BE2C (cell line): Measurements from ENCODE around the gene SUSD3.

ENCODE experiments used
- DNase-seq: peaks from one replicate; pipeline ENCODE4 v3.0.0-alpha.2; 2020
- H3K27me3 ChIP-seq: fragments of 250-450 bp; sonication (Bioruptor Pico); 2 replicates; pipeline ENCODE4 v1.5.1; 2020; ENCODE audit warnings: mild to moderate bottlenecking
- H3K36me3 ChIP-seq: fragments of 250-450 bp; sonication (Bioruptor Pico); 2 replicates; pipeline ENCODE4 v1.5.1; 2020; ENCODE audit warnings: mild to moderate bottlenecking
- H3K4me1 ChIP-seq: fragments of 250-450 bp; sonication (Bioruptor Pico); 2 replicates; pipeline ENCODE4 v1.5.1; 2020
- H3K4me3 ChIP-seq: 2 replicates; pipeline ENCODE4 v1.5.1; 2011; ENCODE audit warnings: low read depth, low read length
- H3K9me3 ChIP-seq: fragments of 250-450 bp; sonication (Bioruptor Pico); 2 replicates; pipeline ENCODE4 v1.5.1; 2020
- CTCF ChIP-seq: IDR thresholded peaks from 2 replicates; pipeline ENCODE4 v1.5.1; 2012; ENCODE audit warnings: mild to moderate bottlenecking, low read depth, low read length

SUSD3 gene

GRCh38 chr9:93128011-93128714 is 69.7 kb downstream of the SUSD3 start:
- Histone ChIP-seq H3K27me3 (no peaks in the 10 kb centered on the region), H3K4me1 (peaks cover 14% of the 10 kb centered on the region; the same call in 1 of the 2 replicates), H3K4me3 (no peak overlapping the region), H3K36me3 (peaks cover 11% of the 10 kb centered on the region), H3K9me3 (no peaks in the 10 kb centered on the region)
- TF ChIP-seq CTCF = no peak
- DNase-seq = no peak

- TF ChIP-seq CTCF = no peak
- no peak overlapping the region for H3K4me3 ChIP-seq
- no peaks in the 10 kb centered on the region for H3K27me3 ChIP-seq
- peaks cover 6% of the 10 kb centered on the region; the same call in 1 of the 2 replicates for H3K36me3 ChIP-seq
- no peak for DNase-seq
- no peaks in the 10 kb centered on the region for H3K9me3 ChIP-seq
- H3K4me1 ChIP-seq = peaks cover 16% of the 10 kb centered on the region; the same call in 1 of the 2 replicates
Observed at GRCh38 chr9:93128715-93129224, 70.3 kb downstream of the SUSD3 start.

- H3K27me3 ChIP-seq = no peaks in the 10 kb centered on the region
- no peak for DNase-seq
- TF ChIP-seq CTCF = no peak
- H3K36me3 ChIP-seq = peaks cover 4% of the 10 kb centered on the region; the same call in 1 of the 2 replicates
- H3K4me1 ChIP-seq = peaks cover 16% of the 10 kb centered on the region; the same call in 1 of the 2 replicates
- H3K9me3 ChIP-seq = no peaks in the 10 kb centered on the region
- no peak overlapping the region for H3K4me3 ChIP-seq
Observed at GRCh38 chr9:93129286-93129685, 70.8 kb downstream of the SUSD3 start.

GRCh38 chr9:93129691-93130500 is 71.4 kb downstream of the SUSD3 start:
- peaks cover 16% of the 10 kb centered on the region; the same call in 1 of the 2 replicates for H3K4me1 ChIP-seq

GRCh38 chr9:93130861-93131481 is 72.5 kb downstream of the SUSD3 start:
- no peaks in the 10 kb centered on the region for H3K27me3 ChIP-seq
- no peak for TF ChIP-seq CTCF
- H3K4me1 ChIP-seq = peaks cover 16% of the 10 kb centered on the region; the same call in 1 of the 2 replicates
- H3K4me3 ChIP-seq = no peak overlapping the region
- DNase-seq = no peak
- no peaks in the 10 kb centered on the region for H3K36me3 ChIP-seq
- no peaks in the 10 kb centered on the region for H3K9me3 ChIP-seq

More at GRCh38 chr9:93129691-93130500, 71.4 kb downstream of the SUSD3 start:
- Histone ChIP-seq H3K27me3 (no peaks in the 10 kb centered on the region), H3K36me3 (peaks cover under 1% of the 10 kb centered on the region; the same call in 1 of the 2 replicates), H3K4me3 (no peak overlapping the region), H3K9me3 (no peaks in the 10 kb centered on the region)
- no peak for TF ChIP-seq CTCF
- no peak for DNase-seq
